A549 (cell line): ENCODE results near the gene PDE1C. TPM values are rescaled to one million over a fixed set of nuclear protein-coding genes. Genes with fewer than 3 reads are reported as not detected.

Experiments
- ATAC-seq, 2 experiments: fragments of 200-7000 bp in 1 of 2; fragments of >200 bp in 1 of 2; cut with Nextera tagmentation in 1 of 2; cut with Tn5 transposase in 1 of 2; 3 replicates each; pipeline versions ENCODE4 v1.8.0 to v1.9.1; 2018 to 2020; ENCODE audit warnings: mild to moderate bottlenecking in 1 of 2, moderate library complexity in 1 of 2
- CTCF ChIA-PET: fragments of 300-600 bp; sonication (Branson Sonifier 250); formaldehyde crosslinking; extraction: SDS; loops from one replicate; lab custom pipeline; 2021; ENCODE audit warnings: antibody characterized with exemption, inconsistent platforms; lab: Yijun Ruan, JAX
- POLR2A ChIA-PET: fragments of 350-600 bp; formaldehyde crosslinking; extraction: SDS; loops from one replicate; lab custom pipeline; 2021; ENCODE audit warnings: antibody characterized with exemption, inconsistent platforms; lab: Yijun Ruan, JAX
- DNase-seq, 2 experiments: peaks; one replicate each; pipeline versions ENCODE4 v3.0.0 to v3.0.0-alpha.2; 2011 to 2016; ENCODE audit warnings: low read depth in 1 of 2, low spot score in 1 of 2
- FAIRE-seq: peaks from 2 replicates; lab custom pipeline; 2011; peaks lifted over from hg19 to GRCh38; lab: Jason Lieb, UNC
- H3K27ac ChIP-seq, 2 experiments: fragments of >200 bp; sonication (Bioruptor Twin); formaldehyde crosslinking; 3 replicates each; pipeline ENCODE4 v1.5.1; 2016 to 2017
- H3K4me1 ChIP-seq: fragments of >200 bp; sonication (Bioruptor Twin); formaldehyde crosslinking; 3 replicates; pipeline ENCODE4 v1.6.1; 2016
- H3K4me2 ChIP-seq: fragments of >200 bp; sonication (Bioruptor Twin); formaldehyde crosslinking; 3 replicates; pipeline ENCODE4 v1.6.1; 2016
- H3K4me3 ChIP-seq: fragments of >200 bp; sonication (Bioruptor Twin); formaldehyde crosslinking; 3 replicates; pipeline ENCODE4 v1.5.1; 2016
- H3K9me3 ChIP-seq: fragments of >200 bp; sonication (Bioruptor Twin); formaldehyde crosslinking; 3 replicates; pipeline ENCODE4 v1.6.1; 2016
- BHLHE40 ChIP-seq: IDR thresholded peaks from 2 replicates; pipeline ENCODE4 v1.6.1; 2012; ENCODE audit warnings: low read depth, low read length, inconsistent platforms
- CEBPB ChIP-seq, 2 experiments: fragments of >200 bp in 1 of 2; sonication (Bioruptor Twin) in 1 of 2; formaldehyde crosslinking in 1 of 2; IDR thresholded peaks; 2 replicates each; pipeline ENCODE4 v1.6.1; 2012 to 2016
- CHD4 ChIP-seq: fragments of 200-600 bp; sonication (generic); IDR thresholded peaks from 2 replicates; pipeline ENCODE4 v1.6.1; 2016; ENCODE audit warnings: antibody characterized with exemption, mild to moderate bottlenecking, borderline replicate concordance
- EP300 ChIP-seq, 2 experiments: fragments of >200 bp; sonication (Bioruptor Twin); formaldehyde crosslinking; IDR thresholded peaks; 2 replicates in 1 of 2; 3 replicates in 1 of 2; pipeline ENCODE4 v1.6.1; 2016 to 2017
- FOSB ChIP-seq: fragments of 250-450 bp; sonication (Bioruptor Pico); IDR thresholded peaks from 2 replicates; pipeline ENCODE4 v1.5.0; 2020; ENCODE audit warnings: mild to moderate bottlenecking, moderate library complexity
- HDAC2 ChIP-seq: fragments of 200-600 bp; sonication (generic); IDR thresholded peaks from 2 replicates; pipeline ENCODE4 v1.6.1; 2016
- HEYL ChIP-seq: fragments of 250-450 bp; sonication (Bioruptor Pico); IDR thresholded peaks from 2 replicates; pipeline ENCODE4 v1.8.0; 2021; ENCODE audit warnings: mild to moderate bottlenecking, moderate library complexity
- HOXA7 ChIP-seq: fragments of 250-450 bp; sonication (Bioruptor Pico); IDR thresholded peaks from 2 replicates; pipeline ENCODE4 v1.5.0; 2020; ENCODE audit warnings: mild to moderate bottlenecking, moderate library complexity
- HOXB5 ChIP-seq: fragments of 250-450 bp; sonication (Bioruptor Pico); IDR thresholded peaks from 2 replicates; pipeline ENCODE4 v1.5.0; 2020; ENCODE audit warnings: mild to moderate bottlenecking, moderate library complexity
- MAFK ChIP-seq: fragments of 450-650 bp; IDR thresholded peaks from 2 replicates; pipeline ENCODE4 v1.6.1; 2014; ENCODE audit not compliant: partially characterized antibody
- POLR2AphosphoS2 ChIP-seq: conservative IDR thresholded peaks from 2 replicates; pipeline ENCODE4 v1.6.1; 2012; ENCODE audit warnings: low read length, improper control_type of control experiment, inconsistent platforms
- RARB ChIP-seq: fragments of 250-450 bp; sonication (Bioruptor Pico); IDR thresholded peaks from 2 replicates; pipeline ENCODE4 v1.8.0; 2021; ENCODE audit warnings: mild to moderate bottlenecking, moderate library complexity
- RCOR1 ChIP-seq: fragments of 150-350 bp; IDR thresholded peaks from 2 replicates; pipeline ENCODE4 v1.6.1; 2014; ENCODE audit warnings: antibody characterized with exemption, low read length, low read depth
- RFX5 ChIP-seq: fragments of 450-650 bp; IDR thresholded peaks from 2 replicates; pipeline ENCODE4 v1.7.1; 2014; ENCODE audit warnings: antibody characterized with exemption, mild to moderate bottlenecking, moderate library complexity
- RNF2 ChIP-seq: fragments of 200-600 bp; sonication (generic); IDR thresholded peaks from 2 replicates; pipeline ENCODE4 v1.6.1; 2016; ENCODE audit warnings: low read depth, mild to moderate bottlenecking, antibody characterized with exemption, moderate library complexity, borderline replicate concordance
- TFCP2L1 ChIP-seq: fragments of 250-450 bp; sonication (Bioruptor Pico); IDR thresholded peaks from 2 replicates; pipeline ENCODE4 v1.5.0; 2021; ENCODE audit warnings: mild to moderate bottlenecking
- ZC3H11A ChIP-seq: fragments of 450-650 bp; IDR thresholded peaks from 2 replicates; pipeline ENCODE4 v1.6.1; 2014; ENCODE audit warnings: antibody characterized with exemption, mild to moderate bottlenecking
- ZFP36 ChIP-seq: fragments of 450-650 bp; IDR thresholded peaks from 2 replicates; pipeline ENCODE4 v1.6.1; 2014; ENCODE audit warnings: borderline replicate concordance; ENCODE audit not compliant: partially characterized antibody
- ZNF302 ChIP-seq: fragments of 250-450 bp; sonication (Bioruptor Pico); IDR thresholded peaks from 2 replicates; pipeline ENCODE4 v1.9.0; 2021; ENCODE audit warnings: inconsistent platforms, mild to moderate bottlenecking, moderate library complexity
- WGBS: methylation state at CpG from one replicate; pipeline ENCODE4 v1.1.6; 2017; ENCODE audit errors: missing lambda C conversion rate; 5-methylcytosine and 5-hydroxymethylcytosine counted together
- polyA plus RNA-seq, 4 experiments: library from polyadenylated mRNA; depleted of rRNA in 3 of 4; stranded (reverse); fragments of >200 nt; fragmentation: RNase III in 1 of 4; extraction: RNeasy Plus Mini Kit Qiagen cat#74134 plus additional on column Dnase treatment in 1 of 4; gene quantifications; 2 replicates in 3 of 4; 3 replicates in 1 of 4; pipeline ENCODE4 v1.2.3, GENCODE V29; 2011 to 2017
- TF ChIP-seq, protein P1 (sequence below): IDR thresholded peaks from 2 replicates; pipeline ENCODE4 v1.6.1; 2012
- TF ChIP-seq, protein P2 (sequence below): fragments of >200 bp; sonication (Bioruptor Twin); formaldehyde crosslinking; IDR thresholded peaks from 3 replicates; pipeline ENCODE4 v1.6.1; 2016
- TF ChIP-seq, protein P3 (sequence below): fragments of 250-450 bp; sonication (Bioruptor Pico); IDR thresholded peaks from 2 replicates; pipeline ENCODE4 v1.5.0; 2021; ENCODE audit warnings: mild to moderate bottlenecking, moderate library complexity, borderline replicate concordance

The PDE1C gene
- polyA plus RNA-seq, 2 of the 4 experiments (the other 2 are of a cell fraction): 8.0 to 11.0 TPM

- TF ChIP-seq, protein P1, sequence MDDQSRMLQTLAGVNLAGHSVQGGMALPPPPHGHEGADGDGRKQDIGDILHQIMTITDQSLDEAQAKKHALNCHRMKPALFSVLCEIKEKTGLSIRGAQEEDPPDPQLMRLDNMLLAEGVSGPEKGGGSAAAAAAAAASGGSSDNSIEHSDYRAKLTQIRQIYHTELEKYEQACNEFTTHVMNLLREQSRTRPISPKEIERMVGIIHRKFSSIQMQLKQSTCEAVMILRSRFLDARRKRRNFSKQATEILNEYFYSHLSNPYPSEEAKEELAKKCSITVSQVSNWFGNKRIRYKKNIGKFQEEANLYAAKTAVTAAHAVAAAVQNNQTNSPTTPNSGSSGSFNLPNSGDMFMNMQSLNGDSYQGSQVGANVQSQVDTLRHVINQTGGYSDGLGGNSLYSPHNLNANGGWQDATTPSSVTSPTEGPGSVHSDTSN: no peak
- TF ChIP-seq RCOR1: no peak
Observed at GRCh38 chr7:32005577-32005976, 64.6 kb downstream of the PDE1C start (continued).

GRCh38 chr7:32001948-32002347, 68.3 kb downstream of the PDE1C start:
- H3K4me1 ChIP-seq: 0 out of 3 replicates have a peak, but pooled peaks cover 1% of the 10 kb centered on the region
- no peak overlapping the region for H3K27ac ChIP-seq
- no peak for ATAC-seq
- POLR2A ChIA-PET: no interaction called here
- no peak for DNase-seq
- peaks cover 20% of the 10 kb centered on the region for H3K9me3 ChIP-seq
- no peak for FAIRE-seq
- no peak overlapping the region for H3K4me3 ChIP-seq
- CTCF ChIA-PET: interaction anchor here (0.8 to 1.6 kb wide), 4 partner anchors 9 to 54 kb away, joined by 3 read pairs; no protein-coding TSS in a partner anchor
- WGBS: 85% methylated on average over 4 of the region's 4 CpGs
- TF ChIP-seq ZNF302 (CRISPR knock-in tag) (no peak), HEYL (CRISPR knock-in tag) (no peak), RNF2 (no peak), FOSB (no peak), POLR2AphosphoS2 (no peak), BHLHE40 (no peak), CHD4 (no peak), HDAC2 (no peak), HOXB5 (CRISPR knock-in tag) (no peak), MAFK (no peak), TFCP2L1 (CRISPR knock-in tag) (no peak), RARB (CRISPR knock-in tag) (no peak), EP300 (IDR thresholded peaks at IDR 0.05) (no peak), ZFP36 (no peak)
- TF ChIP-seq, protein P2, sequence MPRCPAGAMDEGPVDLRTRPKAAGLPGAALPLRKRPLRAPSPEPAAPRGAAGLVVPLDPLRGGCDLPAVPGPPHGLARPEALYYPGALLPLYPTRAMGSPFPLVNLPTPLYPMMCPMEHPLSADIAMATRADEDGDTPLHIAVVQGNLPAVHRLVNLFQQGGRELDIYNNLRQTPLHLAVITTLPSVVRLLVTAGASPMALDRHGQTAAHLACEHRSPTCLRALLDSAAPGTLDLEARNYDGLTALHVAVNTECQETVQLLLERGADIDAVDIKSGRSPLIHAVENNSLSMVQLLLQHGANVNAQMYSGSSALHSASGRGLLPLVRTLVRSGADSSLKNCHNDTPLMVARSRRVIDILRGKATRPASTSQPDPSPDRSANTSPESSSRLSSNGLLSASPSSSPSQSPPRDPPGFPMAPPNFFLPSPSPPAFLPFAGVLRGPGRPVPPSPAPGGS: no peak
- TF ChIP-seq, protein P3, sequence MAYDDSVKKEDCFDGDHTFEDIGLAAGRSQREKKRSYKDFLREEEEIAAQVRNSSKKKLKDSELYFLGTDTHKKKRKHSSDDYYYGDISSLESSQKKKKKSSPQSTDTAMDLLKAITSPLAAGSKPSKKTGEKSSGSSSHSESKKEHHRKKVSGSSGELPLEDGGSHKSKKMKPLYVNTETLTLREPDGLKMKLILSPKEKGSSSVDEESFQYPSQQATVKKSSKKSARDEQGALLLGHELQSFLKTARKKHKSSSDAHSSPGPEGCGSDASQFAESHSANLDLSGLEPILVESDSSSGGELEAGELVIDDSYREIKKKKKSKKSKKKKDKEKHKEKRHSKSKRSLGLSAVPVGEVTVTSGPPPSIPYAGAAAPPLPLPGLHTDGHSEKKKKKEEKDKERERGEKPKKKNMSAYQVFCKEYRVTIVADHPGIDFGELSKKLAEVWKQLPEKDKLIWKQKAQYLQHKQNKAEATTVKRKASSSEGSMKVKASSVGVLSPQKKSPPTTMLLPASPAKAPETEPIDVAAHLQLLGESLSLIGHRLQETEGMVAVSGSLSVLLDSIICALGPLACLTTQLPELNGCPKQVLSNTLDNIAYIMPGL: no peak
- no peak overlapping the region for H3K4me2 ChIP-seq

DNA sequence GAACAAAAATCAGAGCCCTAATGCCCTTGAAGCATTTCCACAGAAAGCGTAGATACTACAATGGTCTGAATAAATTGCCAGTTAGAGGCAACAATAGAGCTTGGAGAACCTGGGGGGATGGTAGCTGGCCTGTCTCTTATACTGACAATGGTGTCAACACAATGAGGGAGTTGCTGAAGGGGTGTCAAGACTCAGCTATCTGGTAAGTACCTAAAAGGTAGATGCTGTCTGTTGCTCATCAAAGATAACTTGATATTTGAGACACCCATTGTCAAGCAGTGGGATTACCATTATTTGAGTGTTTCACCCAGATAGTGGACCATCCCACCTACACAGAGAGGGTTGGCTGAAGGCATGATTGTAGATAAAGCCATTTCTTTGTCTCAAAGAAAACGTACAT, 72.8 kb downstream of the PDE1C start:
- WGBS: 64% methylated on average over 2 of the region's 2 CpGs

GRCh38 chr7:31995134-31995533, 75.1 kb downstream of the PDE1C start:
- TF ChIP-seq HOXA7 (CRISPR knock-in tag): no peak
- TF ChIP-seq RFX5: no peak
- peak; percentile 46 to 68; a peak in 3 of 4 replicates for TF ChIP-seq CEBPB (IDR thresholded peaks at IDR 0.05)
- TF ChIP-seq, protein P3: no peak
- 90% methylated on average over 2 of the region's 2 CpGs for WGBS
- Histone ChIP-seq H3K27ac (no peak overlapping the region), H3K4me3 (no peak overlapping the region), H3K4me1 (peaks cover 37% of the 10 kb centered on the region), H3K9me3 (no peaks in the 10 kb centered on the region), H3K4me2 (no peak overlapping the region)
- ATAC-seq (no peak), DNase-seq (no peak), FAIRE-seq (no peak)
- CTCF ChIA-PET: no interaction called here
- POLR2A ChIA-PET: no interaction called here

More for the DNA sequence above, 72.8 kb downstream of the PDE1C start:
- FAIRE-seq (no peak), DNase-seq (no peak), ATAC-seq (no peak)
- H3K27ac ChIP-seq: no peak overlapping the region
- CTCF ChIA-PET: no interaction called here
- H3K4me2 ChIP-seq: no peak overlapping the region
- peaks cover 33% of the 10 kb centered on the region for H3K4me1 ChIP-seq
- POLR2A ChIA-PET: no interaction called here
- H3K4me3 ChIP-seq: no peak overlapping the region
- TF ChIP-seq BHLHE40: no peak
- no peak for TF ChIP-seq ZC3H11A
- no peak for TF ChIP-seq FOSB
- peaks cover 12% of the 10 kb centered on the region for H3K9me3 ChIP-seq
